ENCODE results near the gene POLK. TPM values are rescaled to one million over a fixed set of nuclear protein-coding genes. Genes with fewer than 3 reads are reported as not detected.

POLK gene
- total and polyA plus RNA-seq, 5 donors from 2014 or later, result 19.8 to 33.6 (median 24.1) TPM

DNA sequence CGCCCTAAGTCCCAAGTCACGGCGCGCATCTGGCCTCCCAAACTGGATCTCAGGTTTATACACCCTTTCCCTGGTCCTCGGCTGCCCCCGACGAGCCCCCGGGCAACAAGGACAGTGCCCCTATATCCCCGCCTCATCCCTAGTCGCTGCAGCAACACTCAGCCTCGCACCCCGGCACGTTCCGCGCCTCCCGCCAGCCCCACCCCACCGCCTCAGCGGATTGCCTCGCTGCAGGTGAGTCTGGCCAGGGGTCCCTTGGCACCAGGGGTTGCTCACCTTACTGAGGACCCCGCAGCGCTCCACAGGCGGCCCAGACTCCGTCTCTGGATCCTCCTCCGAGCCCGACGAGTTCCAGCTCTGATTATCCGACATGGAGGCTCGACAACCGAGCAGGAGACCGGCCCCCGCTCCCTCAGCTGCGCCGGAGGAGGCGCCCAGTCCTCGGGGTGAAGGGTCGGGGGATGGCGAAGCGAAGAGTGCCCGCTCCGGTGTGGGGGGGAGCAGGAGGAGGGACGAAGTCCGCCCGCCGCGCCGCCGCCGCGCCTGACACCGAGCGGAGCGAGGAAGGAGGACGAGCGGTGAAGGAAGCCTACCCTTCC lies 756 bp upstream of the POLK start:
- Mint-ChIP-seq H3K4me3 (peak overlapping the region; percentile 96 to 99 (median 98)), H3K9me3 (peaks cover 0 to 1% (median 0%) of the 10 kb centered on the region in 7 donors), H3K27ac (peak overlapping the region; percentile 95 to 97 (median 95)), H3K4me1 (peaks cover 50 to 79% (median 59%) of the 10 kb centered on the region in 4 donors), H3K36me3 (peaks cover 4% of the 10 kb centered on the region), H3K27me3 (no peaks in the 10 kb centered on the region)
- peaks cover 59% of the 10 kb centered on the region for H3K4me1 ChIP-seq (ENCODE audit: control insufficient read depth, insufficient read depth, low read length, poor library complexity, severe bottlenecking)
- H3K36me3 ChIP-seq (ENCODE audit: control insufficient read depth, insufficient read depth, low read length), result no peaks in the 10 kb centered on the region
- ATAC-seq (ENCODE audit: low read depth in 2 of 2) (peak; percentile 26 to 42), DNase-seq (peak in 2 of 3 donors; percentile 34 to 46)
- peak overlapping the region; percentile 89 for H3K4me3 ChIP-seq (ENCODE audit: low read depth, low read length)
- H3K9me3 ChIP-seq (ENCODE audit: control insufficient read depth in 2 of 2, low read length in 2 of 2), result no peaks in the 10 kb centered on the region
- H3K27me3 ChIP-seq (ENCODE audit: control insufficient read depth, insufficient read depth, low read length), result no peaks in the 10 kb centered on the region
- peak overlapping the region; percentile 82 for H3K27ac ChIP-seq (ENCODE audit: insufficient read depth, low read length, poor library complexity, severe bottlenecking)

DNA sequence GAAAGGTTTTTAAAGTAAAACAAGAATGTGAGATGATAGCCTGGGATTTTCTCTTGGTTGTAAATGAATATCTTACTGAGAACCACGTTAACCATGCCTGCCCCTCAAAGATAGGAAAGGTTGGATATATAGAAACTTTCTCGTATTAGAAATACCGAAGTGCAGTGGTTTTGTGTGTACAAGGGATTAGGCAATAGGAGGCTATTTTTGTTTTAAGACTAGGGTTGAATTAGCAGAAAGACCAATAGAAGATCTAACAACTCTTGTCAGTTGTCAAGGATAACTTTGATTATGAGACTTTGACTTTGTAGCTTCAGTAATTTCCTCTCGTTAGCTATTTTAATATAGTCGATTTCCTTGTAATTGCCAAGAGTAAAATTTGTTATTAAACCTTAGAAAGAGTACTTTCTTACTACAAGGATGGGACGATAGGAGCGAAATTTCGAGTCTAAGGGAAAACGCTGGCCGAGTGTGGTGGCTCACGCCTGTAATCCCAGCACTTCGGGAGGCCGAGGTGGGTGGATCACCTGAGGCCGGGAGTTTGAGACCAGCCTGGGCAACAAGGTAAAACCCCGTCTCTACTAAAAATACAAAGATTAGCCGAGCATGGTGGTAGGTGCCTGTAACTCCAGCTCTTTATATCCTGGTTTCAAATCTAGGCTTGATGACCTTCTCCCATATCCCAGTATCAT lies 838 bp downstream of the POLK start:
- DNase-seq (peak in 1 of 3 donors; percentile 12), ATAC-seq (ENCODE audit: low read depth in 2 of 2) (no peak)
- peak overlapping the region; percentile 94 to 97 (median 95) for H3K27ac Mint-ChIP-seq
- no peaks in the 10 kb centered on the region for H3K9me3 ChIP-seq (ENCODE audit: control insufficient read depth in 2 of 2, low read length in 2 of 2)
- H3K36me3 Mint-ChIP-seq, result peaks cover 5% of the 10 kb centered on the region
- H3K4me1 Mint-ChIP-seq, result peaks cover 52 to 83% (median 62%) of the 10 kb centered on the region in 4 donors
- peaks cover 0 to 1% (median 0%) of the 10 kb centered on the region in 7 donors for H3K9me3 Mint-ChIP-seq
- no peaks in the 10 kb centered on the region for H3K36me3 ChIP-seq (ENCODE audit: control insufficient read depth, insufficient read depth, low read length)
- no peaks in the 10 kb centered on the region for H3K27me3 Mint-ChIP-seq
- peak overlapping the region; percentile 83 for H3K4me3 ChIP-seq (ENCODE audit: low read depth, low read length)
- H3K4me3 Mint-ChIP-seq, result peak overlapping the region; percentile 96 to 99 (median 98)
- H3K27ac ChIP-seq (ENCODE audit: insufficient read depth, low read length, poor library complexity, severe bottlenecking), result peak overlapping the region; percentile 82
- no peaks in the 10 kb centered on the region for H3K27me3 ChIP-seq (ENCODE audit: control insufficient read depth, insufficient read depth, low read length)
- H3K4me1 ChIP-seq (ENCODE audit: control insufficient read depth, insufficient read depth, low read length, poor library complexity, severe bottlenecking), result peaks cover 59% of the 10 kb centered on the region

DNA sequence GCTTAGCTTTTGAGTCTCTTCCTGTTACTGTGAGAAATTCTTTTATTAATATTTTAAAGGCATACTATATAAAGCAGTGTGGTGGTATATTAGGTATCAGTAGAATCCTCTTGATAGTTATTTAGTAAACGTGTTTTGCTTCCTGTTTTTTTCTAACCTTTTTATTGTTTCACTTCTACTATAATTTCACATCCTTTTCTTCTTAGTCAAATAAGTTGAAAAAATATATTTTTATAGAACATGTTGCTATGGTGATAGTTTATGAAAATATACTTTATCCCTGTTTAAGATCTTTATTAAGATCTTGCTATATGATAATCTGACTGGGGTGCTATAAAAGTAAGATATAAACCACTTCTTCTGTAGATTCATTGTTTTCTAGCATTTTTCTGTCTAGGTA lies 2.1 kb downstream of the POLK start:
- H3K27ac Mint-ChIP-seq, result peak overlapping the region in 2 of 3 donors; percentile 46 to 79
- H3K4me3 ChIP-seq (ENCODE audit: low read depth, low read length), result peak overlapping the region; percentile 83

DNA sequence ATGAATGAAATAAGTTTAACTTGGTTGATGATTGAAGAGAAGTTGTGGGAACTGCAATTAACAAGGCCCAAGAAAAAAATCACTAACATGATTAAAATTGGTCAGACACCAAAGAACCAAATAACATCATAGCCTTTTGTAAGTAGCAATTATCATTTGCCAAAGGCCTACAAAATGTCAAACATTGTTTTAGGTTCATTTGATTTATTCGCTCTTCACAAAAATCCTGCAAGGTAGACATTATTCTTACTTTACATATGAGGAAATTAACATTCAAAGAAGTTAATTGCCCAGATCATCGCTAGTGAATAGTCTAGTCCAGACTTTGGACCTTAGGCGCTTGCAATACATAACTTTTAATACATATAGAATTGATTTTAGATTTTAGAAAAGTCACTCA lies 2.6 kb downstream of the POLK start:
- Mint-ChIP-seq H3K4me3 (peak overlapping the region in 2 of 4 donors; percentile 80 to 99), H3K27me3 (no peaks in the 10 kb centered on the region), H3K36me3 (peaks cover 15% of the 10 kb centered on the region), H3K9me3 (peaks cover 0 to 1% (median 0%) of the 10 kb centered on the region in 7 donors), H3K27ac (peak overlapping the region in 1 of 3 donors; percentile 79), H3K4me1 (peaks cover 43 to 82% (median 61%) of the 10 kb centered on the region in 4 donors)
- H3K27ac ChIP-seq (ENCODE audit: insufficient read depth, low read length, poor library complexity, severe bottlenecking), result no peak overlapping the region
- H3K9me3 ChIP-seq (ENCODE audit: control insufficient read depth in 2 of 2, low read length in 2 of 2), result no peaks in the 10 kb centered on the region
- DNase-seq (no peak), ATAC-seq (ENCODE audit: low read depth in 2 of 2) (no peak)
- peak overlapping the region; percentile 17 for H3K4me3 ChIP-seq (ENCODE audit: low read depth, low read length)
- H3K36me3 ChIP-seq (ENCODE audit: control insufficient read depth, insufficient read depth, low read length), result no peaks in the 10 kb centered on the region
- no peaks in the 10 kb centered on the region for H3K27me3 ChIP-seq (ENCODE audit: control insufficient read depth, insufficient read depth, low read length)
- peaks cover 42% of the 10 kb centered on the region for H3K4me1 ChIP-seq (ENCODE audit: control insufficient read depth, insufficient read depth, low read length, poor library complexity, severe bottlenecking)

More for the DNA sequence above, 2.1 kb downstream of the POLK start:
- Histone ChIP-seq H3K27ac (ENCODE audit: insufficient read depth, low read length, poor library complexity, severe bottlenecking) (peak overlapping the region; percentile 82), H3K4me1 (ENCODE audit: control insufficient read depth, insufficient read depth, low read length, poor library complexity, severe bottlenecking) (peaks cover 47% of the 10 kb centered on the region), H3K9me3 (ENCODE audit: control insufficient read depth in 2 of 2, low read length in 2 of 2) (no peaks in the 10 kb centered on the region), H3K36me3 (ENCODE audit: control insufficient read depth, insufficient read depth, low read length) (no peaks in the 10 kb centered on the region), H3K27me3 (ENCODE audit: control insufficient read depth, insufficient read depth, low read length) (no peaks in the 10 kb centered on the region)
- peaks cover 0 to 1% (median 0%) of the 10 kb centered on the region in 7 donors for H3K9me3 Mint-ChIP-seq
- no peak for DNase-seq
- H3K36me3 Mint-ChIP-seq, result peaks cover 12% of the 10 kb centered on the region
- peaks cover 42 to 82% (median 59%) of the 10 kb centered on the region in 4 donors for H3K4me1 Mint-ChIP-seq
- no peak for ATAC-seq (ENCODE audit: low read depth in 2 of 2)
- peak overlapping the region in 3 of 4 donors; percentile 80 to 99 (median 97) for H3K4me3 Mint-ChIP-seq
- H3K27me3 Mint-ChIP-seq, result no peaks in the 10 kb centered on the region

DNA sequence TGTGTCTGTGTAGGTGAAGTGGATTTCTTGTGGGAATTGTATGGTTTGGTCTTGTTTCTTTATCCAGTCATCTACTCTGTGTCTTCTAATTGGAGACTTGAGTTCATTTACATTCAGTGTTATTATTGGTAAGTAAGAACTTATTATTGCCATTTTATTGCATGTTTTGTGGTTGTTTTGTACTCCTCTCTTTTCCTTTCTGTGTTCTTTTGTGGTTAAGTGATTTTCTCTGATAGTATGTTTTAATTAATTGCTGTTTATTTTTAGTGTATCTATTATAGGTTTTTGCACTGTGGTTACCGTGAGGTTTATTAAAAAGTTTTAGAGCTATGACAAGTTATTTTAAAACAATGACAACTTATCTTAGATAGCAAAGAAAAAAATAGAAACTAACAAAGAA lies 8.1 kb downstream of the POLK start:
- no peaks in the 10 kb centered on the region for H3K27me3 ChIP-seq (ENCODE audit: control insufficient read depth, insufficient read depth, low read length)
- Mint-ChIP-seq H3K9me3 (peaks cover 0 to 21% (median 0%) of the 10 kb centered on the region in 7 donors), H3K27me3 (no peaks in the 10 kb centered on the region), H3K4me3 (peak overlapping the region in 2 of 4 donors; percentile 18 to 33), H3K27ac (no peak overlapping the region), H3K4me1 (peaks cover 38 to 63% (median 47%) of the 10 kb centered on the region in 4 donors), H3K36me3 (peaks cover 39% of the 10 kb centered on the region)
- ATAC-seq (ENCODE audit: low read depth in 2 of 2), result no peak
- peak overlapping the region; percentile 21 for H3K4me3 ChIP-seq (ENCODE audit: low read depth, low read length)
- peaks cover 17% of the 10 kb centered on the region for H3K36me3 ChIP-seq (ENCODE audit: control insufficient read depth, insufficient read depth, low read length)
- no peak overlapping the region for H3K27ac ChIP-seq (ENCODE audit: insufficient read depth, low read length, poor library complexity, severe bottlenecking)
- peaks cover 4% of the 10 kb centered on the region for H3K4me1 ChIP-seq (ENCODE audit: control insufficient read depth, insufficient read depth, low read length, poor library complexity, severe bottlenecking)
- H3K9me3 ChIP-seq (ENCODE audit: control insufficient read depth in 2 of 2, low read length in 2 of 2), result peaks cover 12 to 19% of the 10 kb centered on the region in 2 experiments
- no peak for DNase-seq

DNA sequence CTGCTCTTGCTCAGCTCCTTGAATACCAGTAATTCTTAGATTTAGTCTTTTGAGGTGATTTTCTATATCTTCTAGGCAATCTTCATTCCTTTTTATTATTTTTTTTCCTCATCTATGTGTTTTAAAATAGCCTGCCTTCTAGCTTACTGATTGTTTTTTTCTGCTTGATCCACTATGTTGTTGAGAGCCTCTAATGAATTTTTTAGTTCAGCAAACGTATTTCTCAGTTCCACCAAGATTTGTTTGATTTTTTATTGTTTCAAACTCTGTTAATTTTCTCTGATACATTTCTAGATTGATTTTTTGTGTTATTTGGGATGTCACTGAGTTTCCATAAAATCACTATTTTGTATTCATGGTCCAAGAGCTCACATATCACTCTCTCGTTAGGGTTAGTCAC lies 9.5 kb downstream of the POLK start:
- H3K4me1 ChIP-seq (ENCODE audit: control insufficient read depth, insufficient read depth, low read length, poor library complexity, severe bottlenecking), result peaks cover 7% of the 10 kb centered on the region
- peaks cover 0 to 21% (median 0%) of the 10 kb centered on the region in 7 donors for H3K9me3 Mint-ChIP-seq
- ATAC-seq (ENCODE audit: low read depth in 2 of 2) (no peak), DNase-seq (no peak)
- H3K4me3 Mint-ChIP-seq, result peak overlapping the region in 1 of 4 donors; percentile 11
- no peak overlapping the region for H3K27ac ChIP-seq (ENCODE audit: insufficient read depth, low read length, poor library complexity, severe bottlenecking)
- H3K27me3 ChIP-seq (ENCODE audit: control insufficient read depth, insufficient read depth, low read length), result no peaks in the 10 kb centered on the region
- H3K4me3 ChIP-seq (ENCODE audit: low read depth, low read length), result no peak overlapping the region
- no peaks in the 10 kb centered on the region for H3K27me3 Mint-ChIP-seq
- H3K36me3 ChIP-seq (ENCODE audit: control insufficient read depth, insufficient read depth, low read length), result peaks cover 17% of the 10 kb centered on the region
- H3K4me1 Mint-ChIP-seq, result peaks cover 49 to 67% (median 54%) of the 10 kb centered on the region in 4 donors
- H3K27ac Mint-ChIP-seq, result no peak overlapping the region
- peaks cover 39% of the 10 kb centered on the region for H3K36me3 Mint-ChIP-seq
- peaks cover 12 to 19% of the 10 kb centered on the region in 2 experiments for H3K9me3 ChIP-seq (ENCODE audit: control insufficient read depth in 2 of 2, low read length in 2 of 2)

GRCh38 chr5:75522025-75522424 lies 10.3 kb downstream of the POLK start:
- Mint-ChIP-seq H3K4me1 (peaks cover 47 to 67% (median 54%) of the 10 kb centered on the region in 4 donors), H3K9me3 (peaks cover 0 to 21% (median 0%) of the 10 kb centered on the region in 7 donors)
- ATAC-seq (ENCODE audit: low read depth in 2 of 2), result no peak

More at GRCh38 chr5:75522025-75522424, 10.3 kb downstream of the POLK start:
- Mint-ChIP-seq H3K27ac (no peak overlapping the region), H3K27me3 (no peaks in the 10 kb centered on the region), H3K36me3 (peaks cover 35% of the 10 kb centered on the region), H3K4me3 (no peak overlapping the region)
- no peak for DNase-seq
- H3K27me3 ChIP-seq (ENCODE audit: control insufficient read depth, insufficient read depth, low read length), result no peaks in the 10 kb centered on the region
- peaks cover 11% of the 10 kb centered on the region for H3K4me1 ChIP-seq (ENCODE audit: control insufficient read depth, insufficient read depth, low read length, poor library complexity, severe bottlenecking)
- peaks cover 12 to 19% of the 10 kb centered on the region in 2 experiments for H3K9me3 ChIP-seq (ENCODE audit: control insufficient read depth in 2 of 2, low read length in 2 of 2)
- no peak overlapping the region for H3K27ac ChIP-seq (ENCODE audit: insufficient read depth, low read length, poor library complexity, severe bottlenecking)
- H3K4me3 ChIP-seq (ENCODE audit: low read depth, low read length), result no peak overlapping the region
- H3K36me3 ChIP-seq (ENCODE audit: control insufficient read depth, insufficient read depth, low read length), result peaks cover 17% of the 10 kb centered on the region
